Measurements from ENCODE around the gene FGF2.

FGF2 gene

GRCh38 chr4:122901247-122902010 is 74.8 kb downstream of the FGF2 start:
- H3K27me3 ChIP-seq (ENCODE audit: control insufficient read depth, low read length), result no peaks in the 10 kb centered on the region
- no peaks in the 10 kb centered on the region for H3K4me1 ChIP-seq (ENCODE audit: control insufficient read depth, low read length)
- H3K9me3 ChIP-seq (ENCODE audit: control insufficient read depth, insufficient read depth, low read length), result no peaks in the 10 kb centered on the region
- no peaks in the 10 kb centered on the region for H3F3A ChIP-seq (ENCODE audit: control insufficient read depth, insufficient read depth)
- no peaks in the 10 kb centered on the region for H3K79me2 ChIP-seq (ENCODE audit: control insufficient read depth, low read length)
- no peak overlapping the region for H3K4me2 ChIP-seq (ENCODE audit: low read length)
- no peaks in the 10 kb centered on the region for H3K9me2 ChIP-seq (replicated peaks; ENCODE audit: control insufficient read depth, low read length)
- H3K36me3 ChIP-seq (ENCODE audit: control insufficient read depth, low read length), result no peaks in the 10 kb centered on the region
- H4K20me1 ChIP-seq (ENCODE audit: control insufficient read depth, insufficient read depth, low read depth, low read length), result no peaks in the 10 kb centered on the region
- no peak overlapping the region for H3K27ac ChIP-seq (ENCODE audit: low read depth, low read length)
- no peak for TF ChIP-seq CTCF (IDR thresholded peaks at IDR 0.05; ENCODE audit: low read depth, low read length, poor library complexity, severe bottlenecking)
- TF ChIP-seq EZH2phosphoT487 (IDR thresholded peaks at IDR 0.05; ENCODE audit: borderline replicate concordance, low read length), result no peak
- H3K4me3 ChIP-seq (ENCODE audit: low read length), result no peak overlapping the region

- no peaks in the 10 kb centered on the region for H4K20me1 ChIP-seq (ENCODE audit: control insufficient read depth, insufficient read depth, low read depth, low read length)
- no peaks in the 10 kb centered on the region for H3K36me3 ChIP-seq (ENCODE audit: control insufficient read depth, low read length)
- no peak overlapping the region for H3K27ac ChIP-seq (ENCODE audit: low read depth, low read length)
- no peaks in the 10 kb centered on the region for H3K9me2 ChIP-seq (replicated peaks; ENCODE audit: control insufficient read depth, low read length)
- no peaks in the 10 kb centered on the region for H3K4me1 ChIP-seq (ENCODE audit: control insufficient read depth, low read length)
- no peak overlapping the region for H3K4me2 ChIP-seq (ENCODE audit: low read length)
- H3K4me3 ChIP-seq (ENCODE audit: low read length), result no peak overlapping the region
- no peaks in the 10 kb centered on the region for H3F3A ChIP-seq (ENCODE audit: control insufficient read depth, insufficient read depth)
- no peaks in the 10 kb centered on the region for H3K27me3 ChIP-seq (ENCODE audit: control insufficient read depth, low read length)
- H3K79me2 ChIP-seq (ENCODE audit: control insufficient read depth, low read length), result no peaks in the 10 kb centered on the region
- no peak for TF ChIP-seq EZH2phosphoT487 (IDR thresholded peaks at IDR 0.05; ENCODE audit: borderline replicate concordance, low read length)
- TF ChIP-seq CTCF (IDR thresholded peaks at IDR 0.05; ENCODE audit: low read depth, low read length, poor library complexity, severe bottlenecking), result no peak
- no peaks in the 10 kb centered on the region for H3K9me3 ChIP-seq (ENCODE audit: control insufficient read depth, insufficient read depth, low read length)
Measured at GRCh38 chr4:122903766-122904288, 77.2 kb downstream of the FGF2 start.

GRCh38 chr4:122906859-122907305 is 80.3 kb downstream of the FGF2 start:
- Histone ChIP-seq H3K36me3 (ENCODE audit: control insufficient read depth, low read length) (no peaks in the 10 kb centered on the region), H3K4me2 (ENCODE audit: low read length) (no peak overlapping the region), H3F3A (ENCODE audit: control insufficient read depth, insufficient read depth) (no peaks in the 10 kb centered on the region), H3K79me2 (ENCODE audit: control insufficient read depth, low read length) (no peaks in the 10 kb centered on the region), H3K4me1 (ENCODE audit: control insufficient read depth, low read length) (no peaks in the 10 kb centered on the region), H4K20me1 (ENCODE audit: control insufficient read depth, insufficient read depth, low read depth, low read length) (no peaks in the 10 kb centered on the region), H3K9me3 (ENCODE audit: control insufficient read depth, insufficient read depth, low read length) (no peaks in the 10 kb centered on the region), H3K4me3 (ENCODE audit: low read length) (no peak overlapping the region), H3K27me3 (ENCODE audit: control insufficient read depth, low read length) (no peaks in the 10 kb centered on the region), H3K27ac (ENCODE audit: low read depth, low read length) (no peak overlapping the region), H3K9me2 (replicated peaks; ENCODE audit: control insufficient read depth, low read length) (no peaks in the 10 kb centered on the region)
- TF ChIP-seq EZH2phosphoT487 (IDR thresholded peaks at IDR 0.05; ENCODE audit: borderline replicate concordance, low read length) (no peak), CTCF (IDR thresholded peaks at IDR 0.05; ENCODE audit: low read depth, low read length, poor library complexity, severe bottlenecking) (no peak)

Data from DOHH2 (cell line).